ENCODE measurements around the gene BLVRA. TPM values are rescaled to one million over a fixed set of nuclear protein-coding genes. Genes with fewer than 3 reads are reported as not detected.

The BLVRA gene
- total RNA-seq, 1 experiment from 2014 or later = 29.7 TPM

DNA sequence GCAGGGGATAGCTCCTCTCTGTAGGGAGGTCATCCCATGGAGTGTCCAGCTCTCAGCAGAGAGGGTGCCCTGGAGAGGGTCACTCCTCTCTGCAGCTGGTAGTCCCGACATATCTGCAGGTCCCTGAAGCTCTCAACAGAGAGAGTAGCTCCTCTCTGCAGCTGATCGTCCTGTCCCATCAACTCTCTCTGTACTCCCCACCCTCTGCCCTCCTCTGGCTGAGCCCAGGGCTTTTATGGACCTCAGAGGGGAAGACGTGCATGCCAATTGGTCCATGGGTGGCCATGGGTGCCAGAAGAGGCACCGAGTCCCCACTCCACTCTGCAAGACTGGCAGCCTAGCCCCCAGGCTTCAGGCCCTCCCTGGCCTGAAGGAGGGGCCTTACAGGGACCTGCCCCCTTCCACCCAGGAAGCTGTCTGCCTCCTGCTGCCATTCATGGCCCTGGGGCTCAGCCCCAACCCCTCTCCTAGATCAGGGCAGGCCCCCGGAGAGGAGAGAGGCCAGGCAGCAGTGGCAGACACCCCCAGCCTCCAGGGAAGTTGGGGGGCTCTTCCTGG lies 9.0 kb upstream of the BLVRA start (continued):
- no peak for TF ChIP-seq POLR2A (IDR thresholded peaks at IDR 0.05; ENCODE audit: borderline replicate concordance, extremely low read depth, insufficient read depth, insufficient read length)
- no peak for TF ChIP-seq CBX3 (IDR thresholded peaks at IDR 0.05; ENCODE audit: low read depth)
- no peak for TF ChIP-seq ATF3 (IDR thresholded peaks at IDR 0.05)
- no peak for TF ChIP-seq YY1 (IDR thresholded peaks at IDR 0.05; ENCODE audit: extremely low read depth, insufficient replicate concordance, low read depth, low read length)
- TF ChIP-seq JUND (IDR thresholded peaks at IDR 0.05) = no peak
- TF ChIP-seq FOSL1 (IDR thresholded peaks at IDR 0.05; ENCODE audit: low read depth) = no peak

DNA sequence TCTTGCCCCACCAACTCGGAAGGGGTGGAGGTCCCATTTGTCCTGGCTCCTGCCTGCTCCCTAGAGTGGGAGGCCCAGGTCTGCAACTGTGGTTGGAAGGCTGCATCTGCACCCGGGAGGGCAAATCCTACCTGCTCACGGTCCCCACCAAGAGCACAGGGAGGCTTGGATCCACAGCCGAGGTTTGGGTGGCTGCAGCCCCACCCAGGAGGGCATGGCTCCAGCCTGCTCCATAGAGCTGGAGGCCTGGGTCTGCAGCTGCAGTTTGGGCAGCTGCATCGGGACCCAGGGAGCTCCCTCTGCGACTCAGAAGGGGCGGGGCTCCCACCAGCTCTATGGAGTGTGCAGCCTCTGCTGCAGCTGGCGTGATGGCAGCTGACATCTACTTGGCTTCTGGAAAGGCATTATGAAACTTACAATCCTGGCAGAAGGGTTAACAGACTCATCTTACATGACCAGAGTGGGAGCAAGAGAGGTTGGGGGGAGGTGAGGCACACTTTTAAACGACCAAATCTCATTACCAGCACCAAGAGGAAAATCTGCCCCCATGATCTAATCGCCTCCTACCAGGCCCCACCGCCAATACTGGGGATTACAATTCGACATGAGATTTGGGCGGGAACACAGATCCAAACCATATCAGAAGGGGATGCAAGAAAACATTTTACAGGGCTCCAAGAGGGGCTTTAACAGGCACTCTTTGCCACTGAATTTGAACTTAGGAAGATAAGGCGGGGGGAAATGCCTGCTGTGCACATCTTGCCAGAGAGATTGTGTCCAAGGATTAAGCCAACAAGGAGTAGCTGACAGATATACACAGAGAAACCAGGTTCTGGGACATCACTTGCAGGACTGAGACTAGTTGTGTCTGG lies 8.2 kb upstream of the BLVRA start:
- Histone ChIP-seq H3K36me3 (ENCODE audit: control insufficient read depth in 1 of 2, insufficient read depth in 2 of 2, low read length in 2 of 2) (no peaks in the 10 kb centered on the region), H3K27ac (ENCODE audit: low read depth, low read length) (no peak overlapping the region), H3K9me3 (ENCODE audit: control insufficient read depth in 1 of 2, insufficient read depth in 1 of 2, low read depth in 1 of 2, low read length in 2 of 2) (no peaks in the 10 kb centered on the region), H3K4me2 (ENCODE audit: low read length) (no peak overlapping the region), H2AFZ (ENCODE audit: low read depth, low read length, poor library complexity, severe bottlenecking) (no peak overlapping the region), H3K4me3 (replicated peaks in 1 of 2; ENCODE audit: low read depth in 1 of 2, low read length in 2 of 2) (no peak overlapping the region), H3K79me2 (ENCODE audit: insufficient read depth, low read length) (no peaks in the 10 kb centered on the region), H3K9me2 (ENCODE audit: insufficient read depth) (no peaks in the 10 kb centered on the region), H4K20me1 (ENCODE audit: insufficient read depth) (no peaks in the 10 kb centered on the region), H3K9ac (ENCODE audit: low read length) (no peak overlapping the region), H3K4me1 (ENCODE audit: control insufficient read depth in 1 of 2, insufficient read depth in 2 of 2, low read length in 2 of 2) (no peaks in the 10 kb centered on the region), H3K27me3 (ENCODE audit: insufficient read depth, low read length) (no peaks in the 10 kb centered on the region)
- RAD21 ChIA-PET (ENCODE audit: low non-redundant PET in 1 of 2, low total read pairs in 2 of 2, uncharacterized antibody in 2 of 2, unreplicated experiment in 2 of 2) = no interaction called here
- CTCF ChIA-PET = no interaction called here
- DNase-seq (ENCODE audit: low read depth, low spot score) (no peak), ATAC-seq (no peak)
- POLR2A ChIA-PET = no interaction called here
- intact Hi-C loops (cut with micrococcal nuclease) = no loop called here
- TF ChIP-seq EGR1 (IDR thresholded peaks at IDR 0.05; ENCODE audit: low read depth) (no peak), TCF7L2 (IDR thresholded peaks at IDR 0.05; ENCODE audit: borderline replicate concordance, extremely low read depth, insufficient read depth, insufficient read length) (no peak), RAD21 (IDR thresholded peaks at IDR 0.05; ENCODE audit: low read depth) (no peak), SRF (IDR thresholded peaks at IDR 0.05; ENCODE audit: low read depth) (no peak), ELF1 (IDR thresholded peaks at IDR 0.05; ENCODE audit: borderline replicate concordance, low read depth) (no peak), REST (IDR thresholded peaks at IDR 0.05; ENCODE audit: low read depth) (no peak)
- BruUV-seq (replicated peaks) = no TSS peak

Measured in HCT116 (cell line).